GM23338 (cell line): Measurements from ENCODE around the gene SCGN. TPM values are rescaled to one million over a fixed set of nuclear protein-coding genes. Genes with fewer than 3 reads are reported as not detected.
A peak's percentile ranks its signal among the peaks of the same experiment; 100 is the strongest.

Experiments
- ATAC-seq: fragments of 200-7000 bp; cut with Tn5 transposase; 3 replicates; pipeline ENCODE4 v1.9.1; 2020
- DNase-seq: peaks from one replicate; pipeline ENCODE4 v3.0.0-alpha.2; 2015; ENCODE audit warnings: low spot score
- H2AFZ ChIP-seq: fragments of 200-600 bp; sonication (generic); 2 replicates; pipeline ENCODE4 v1.8.0; 2016; ENCODE audit warnings: antibody characterized with exemption, mild to moderate bottlenecking, moderate library complexity
- H3F3A ChIP-seq: fragments of 200-600 bp; sonication (generic); replicated peaks from 2 replicates; pipeline ENCODE4 v1.8.0; 2017; ENCODE audit warnings: antibody characterized with exemption, mixed run types, low read depth
- H3K27ac ChIP-seq: fragments of 200-600 bp; sonication (generic); 2 replicates; pipeline ENCODE4 v1.6.1; 2016; ENCODE audit warnings: low read depth
- H3K27me3 ChIP-seq: fragments of 200-600 bp; sonication (generic); 2 replicates; pipeline ENCODE4 v1.8.0; 2016; ENCODE audit warnings: mild to moderate bottlenecking, mixed run types, moderate library complexity; ENCODE audit not compliant: insufficient read depth
- H3K36me3 ChIP-seq: fragments of 200-600 bp; sonication (generic); 2 replicates; pipeline ENCODE4 v1.8.0; 2016; ENCODE audit warnings: mild to moderate bottlenecking; ENCODE audit not compliant: insufficient read depth
- H3K4me1 ChIP-seq: fragments of 200-600 bp; sonication (generic); 2 replicates; pipeline ENCODE4 v1.8.0; 2016; ENCODE audit warnings: mild to moderate bottlenecking, moderate library complexity; ENCODE audit not compliant: insufficient read depth
- H3K4me2 ChIP-seq: fragments of 200-600 bp; sonication (generic); 2 replicates; pipeline ENCODE4 v1.7.1; 2017; ENCODE audit warnings: mixed run types
- H3K4me3 ChIP-seq: fragments of 200-600 bp; sonication (generic); 2 replicates; pipeline ENCODE4 v1.6.1; 2016; ENCODE audit warnings: mixed run types
- H3K79me2 ChIP-seq: fragments of 200-600 bp; sonication (generic); replicated peaks from 2 replicates; pipeline ENCODE4 v1.8.0; 2017; ENCODE audit warnings: mild to moderate bottlenecking; ENCODE audit not compliant: insufficient read depth
- H3K9me2 ChIP-seq: fragments of 200-600 bp; sonication (generic); 2 replicates; pipeline ENCODE4 v1.8.0; 2017; ENCODE audit not compliant: insufficient read depth
- H4K20me1 ChIP-seq: fragments of 200-600 bp; sonication (generic); replicated peaks from 2 replicates; pipeline ENCODE4 v1.8.0; 2017; ENCODE audit warnings: mild to moderate bottlenecking; ENCODE audit not compliant: insufficient read depth
- H3K27ac Mint-ChIP-seq: 2 replicates; pipeline ENCODE4 v1.8.0; 2020; ENCODE audit warnings: inconsistent platforms, mild to moderate bottlenecking, moderate library complexity, mixed read lengths
- H3K27me3 Mint-ChIP-seq: 3 replicates; pipeline ENCODE4 v1.8.0; 2022; ENCODE audit warnings: low read depth, mild to moderate bottlenecking, moderate library complexity, mixed read lengths, inconsistent platforms; ENCODE audit not compliant: insufficient read depth, poor library complexity
- H3K36me3 Mint-ChIP-seq: 3 replicates; pipeline ENCODE4 v1.8.0; 2021; ENCODE audit warnings: low read depth, mild to moderate bottlenecking, inconsistent platforms, moderate library complexity, mixed read lengths
- H3K4me1 Mint-ChIP-seq: 3 replicates; pipeline ENCODE4 v1.8.0; 2020; ENCODE audit warnings: mild to moderate bottlenecking, inconsistent platforms, mixed read lengths
- H3K4me3 Mint-ChIP-seq: 3 replicates; pipeline ENCODE4 v1.8.0; 2021; ENCODE audit warnings: moderate library complexity, mild to moderate bottlenecking, inconsistent platforms, mixed read lengths
- H3K9me3 Mint-ChIP-seq: 3 replicates; pipeline ENCODE4 v1.8.0; 2020; ENCODE audit warnings: moderate library complexity, mild to moderate bottlenecking, inconsistent platforms, mixed read lengths
- CREB1 ChIP-seq: fragments of 250-450 bp; sonication (Bioruptor Pico); IDR thresholded peaks from 2 replicates; pipeline ENCODE4 v1.5.0; 2020; ENCODE audit warnings: low read depth, mild to moderate bottlenecking, moderate library complexity
- CTCF ChIP-seq, 2 experiments: fragments of 200-600 bp in 1 of 2; sonication (generic) in 1 of 2; conservative IDR thresholded peaks; 2 replicates each; pipeline versions ENCODE4 v1.5.1 to v1.6.1; 2016 to 2017; ENCODE audit warnings: antibody characterized with exemption in 2 of 2, low read depth in 2 of 2, mild to moderate bottlenecking in 2 of 2, moderate library complexity in 1 of 2
- EZH2 ChIP-seq: fragments of 200-600 bp; sonication (generic); IDR thresholded peaks from one replicate; pipeline ENCODE4 v1.8.0; 2017; ENCODE audit warnings: antibody characterized with exemption, mild to moderate bottlenecking, low read depth; ENCODE audit not compliant: unreplicated experiment
- EZH2phosphoT487 ChIP-seq: fragments of 200-600 bp; sonication (generic); IDR thresholded peaks from one replicate; pipeline ENCODE4 v1.8.1; 2018; ENCODE audit warnings: antibody characterized with exemption; ENCODE audit not compliant: unreplicated experiment
- JUNB ChIP-seq: IDR thresholded peaks from one replicate; pipeline ENCODE4 v1.6.1; 2016; ENCODE audit warnings: antibody characterized with exemption; ENCODE audit not compliant: unreplicated experiment
- NANOG ChIP-seq: IDR thresholded peaks from 2 replicates; pipeline ENCODE4 v1.6.1; 2016; ENCODE audit warnings: antibody characterized with exemption, borderline replicate concordance
- POLR2AphosphoS5 ChIP-seq: IDR thresholded peaks from 2 replicates; pipeline ENCODE4 v1.6.1; 2016; ENCODE audit warnings: antibody characterized with exemption, low read depth
- REST ChIP-seq: IDR thresholded peaks from one replicate; pipeline ENCODE4 v1.6.1; 2018; ENCODE audit warnings: antibody characterized with exemption; ENCODE audit not compliant: unreplicated experiment
- STAT1 ChIP-seq: IDR thresholded peaks from one replicate; pipeline ENCODE4 v1.6.1; 2016; ENCODE audit warnings: antibody characterized with exemption; ENCODE audit not compliant: unreplicated experiment
- ZNF331 ChIP-seq: fragments of 250-450 bp; sonication (Bioruptor Pico); IDR thresholded peaks from 2 replicates; pipeline ENCODE4 v1.5.0; 2020; ENCODE audit warnings: low read depth, mild to moderate bottlenecking, moderate library complexity
- ZNF462 ChIP-seq: fragments of 250-450 bp; sonication (Bioruptor Pico); IDR thresholded peaks from 2 replicates; pipeline ENCODE4 v1.5.0; 2020; ENCODE audit warnings: mild to moderate bottlenecking, moderate library complexity
- polyA plus RNA-seq: library from polyadenylated mRNA; unstranded; fragments of >200 nt; fragmentation: Nextera tagmentation; extraction: Ambion mirVana; gene quantifications from 2 replicates; pipeline ENCODE4 v1.2.1, GENCODE V29; 2016
- total RNA-seq: library from RNA; depleted of rRNA; stranded (reverse); fragments of >200 nt; shearing (Covaris generic); gene quantifications from 2 replicates; pipeline ENCODE4 v1.2.3, GENCODE V29; 2014

SCGN gene
- total and polyA plus RNA-seq, 2 experiments from 2014 or later, result not detected

- H3K9me3 Mint-ChIP-seq, result no peaks in the 10 kb centered on the region
- ATAC-seq (no peak), DNase-seq (no peak)
- peaks cover 8% of the 10 kb centered on the region; the same call in 1 of the 2 replicates for H3K9me2 ChIP-seq
- H3K27ac Mint-ChIP-seq, result no peak overlapping the region
- no peaks in the 10 kb centered on the region; the same call in 1 of the 2 replicates for H4K20me1 ChIP-seq
- no peak overlapping the region for H3K4me3 Mint-ChIP-seq
- no peak overlapping the region for H2AFZ ChIP-seq
- no peaks in the 10 kb centered on the region for H3K27me3 ChIP-seq
- no peaks in the 10 kb centered on the region for H3K79me2 ChIP-seq
- no peak overlapping the region for H3K4me3 ChIP-seq
- H3K4me2 ChIP-seq, result no peak overlapping the region
- H3F3A ChIP-seq, result no peaks in the 10 kb centered on the region
- H3K36me3 Mint-ChIP-seq, result peaks cover 7% of the 10 kb centered on the region; the same call in 1 of the 3 replicates
- TF ChIP-seq CREB1 (CRISPR knock-in tag) (no peak), JUNB (no peak), POLR2AphosphoS5 (no peak)
- H3K27me3 Mint-ChIP-seq, result no peaks in the 10 kb centered on the region
- H3K4me1 ChIP-seq, result peaks cover 5% of the 10 kb centered on the region; the same call in 1 of the 2 replicates
- no peak overlapping the region for H3K27ac ChIP-seq
- peaks cover 2% of the 10 kb centered on the region; the same call in 2 of the 3 replicates for H3K4me1 Mint-ChIP-seq
- peaks cover 9% of the 10 kb centered on the region; the same call in 1 of the 2 replicates for H3K36me3 ChIP-seq
Observed at GRCh38 chr6:25617997-25618396, 34.0 kb upstream of the SCGN start.

GRCh38 chr6:25619217-25619616 lies 32.8 kb upstream of the SCGN start:
- no peak overlapping the region for H3K27ac Mint-ChIP-seq
- no peak overlapping the region for H3K4me2 ChIP-seq
- H4K20me1 ChIP-seq, result no peaks in the 10 kb centered on the region; the same call in 1 of the 2 replicates
- no peaks in the 10 kb centered on the region for H3K27me3 Mint-ChIP-seq
- ATAC-seq, result no peak
- H3K36me3 Mint-ChIP-seq, result peaks cover 7% of the 10 kb centered on the region; the same call in 1 of the 3 replicates
- H3F3A ChIP-seq, result no peaks in the 10 kb centered on the region
- peaks cover 10% of the 10 kb centered on the region; the same call in 1 of the 2 replicates for H3K4me1 ChIP-seq
- H3K36me3 ChIP-seq, result peaks cover 9% of the 10 kb centered on the region; the same call in 1 of the 2 replicates
- peaks cover 8% of the 10 kb centered on the region; the same call in 1 of the 2 replicates for H3K9me2 ChIP-seq
- H3K4me3 ChIP-seq, result no peak overlapping the region
- peaks cover 8% of the 10 kb centered on the region for H3K4me1 Mint-ChIP-seq
- H2AFZ ChIP-seq, result no peak overlapping the region
- H3K79me2 ChIP-seq, result no peaks in the 10 kb centered on the region
- 0 out of 2 replicates have a peak overlapping the region, but pooled peaks have one; percentile 51 for H3K27ac ChIP-seq
- H3K27me3 ChIP-seq, result no peaks in the 10 kb centered on the region
- no peak for DNase-seq
- H3K4me3 Mint-ChIP-seq, result no peak overlapping the region
- no peaks in the 10 kb centered on the region for H3K9me3 Mint-ChIP-seq
- TF ChIP-seq EZH2phosphoT487, result no peak
- no peak for TF ChIP-seq STAT1
- TF ChIP-seq CTCF (conservative IDR thresholded peaks at IDR 0.05; ENCODE audit: low read depth in 2 of 2), result no peak
- TF ChIP-seq NANOG, result no peak
- TF ChIP-seq CREB1 (CRISPR knock-in tag), result no peak
- TF ChIP-seq ZNF331 (CRISPR knock-in tag), result no peak
- no peak for TF ChIP-seq ZNF462 (CRISPR knock-in tag)
- TF ChIP-seq POLR2AphosphoS5, result no peak
- TF ChIP-seq EZH2, result no peak
- no peak for TF ChIP-seq REST
